Measurements from ENCODE around the gene NCR2.

Gene NCR2

GRCh38 chr6:41359617-41360313 lies 24.4 kb downstream of the NCR2 start:
- no peak for DNase-seq (ENCODE audit: low read depth, low spot score)

- DNase-seq (ENCODE audit: low read depth, low spot score): no peak
Observed at GRCh38 chr6:41360314-41360685, 24.9 kb downstream of the NCR2 start.

GRCh38 chr6:41366150-41366549 lies 30.7 kb downstream of the NCR2 start:
- no peak for DNase-seq (ENCODE audit: low read depth, low spot score)

- no peak for DNase-seq (ENCODE audit: low read depth, low spot score)
Observed at GRCh38 chr6:41367061-41367460, 31.7 kb downstream of the NCR2 start.

- DNase-seq (ENCODE audit: low read depth, low spot score): no peak
Observed at GRCh38 chr6:41367700-41368099, 32.3 kb downstream of the NCR2 start.

GRCh38 chr6:41370488-41371111 lies 35.2 kb downstream of the NCR2 start:
- DNase-seq (ENCODE audit: low read depth, low spot score): no peak

- no peak for DNase-seq (ENCODE audit: low read depth, low spot score)
Observed at GRCh38 chr6:41371461-41371991, 36.1 kb downstream of the NCR2 start.

- no peak for DNase-seq (ENCODE audit: low read depth, low spot score)
Observed at GRCh38 chr6:41371992-41372831, 36.8 kb downstream of the NCR2 start.

GRCh38 chr6:41372832-41373626 lies 37.6 kb downstream of the NCR2 start:
- DNase-seq (ENCODE audit: low read depth, low spot score): no peak

GRCh38 chr6:41373627-41373918 lies 38.2 kb downstream of the NCR2 start:
- no peak for DNase-seq (ENCODE audit: low read depth, low spot score)

- no peak for DNase-seq (ENCODE audit: low read depth, low spot score)
Observed at GRCh38 chr6:41373919-41374617, 38.7 kb downstream of the NCR2 start.

- no peak for DNase-seq (ENCODE audit: low read depth, low spot score)
Observed at GRCh38 chr6:41374618-41375590, 39.5 kb downstream of the NCR2 start.

GRCh38 chr6:41375598-41376151 lies 40.3 kb downstream of the NCR2 start:
- DNase-seq (ENCODE audit: low read depth, low spot score): no peak

GRCh38 chr6:41376176-41376575 lies 40.8 kb downstream of the NCR2 start:
- no peak for DNase-seq (ENCODE audit: low read depth, low spot score)

GRCh38 chr6:41377071-41377470 lies 41.7 kb downstream of the NCR2 start:
- no peak for DNase-seq (ENCODE audit: low read depth, low spot score)

- no peak for DNase-seq (ENCODE audit: low read depth, low spot score)
Observed at GRCh38 chr6:41379306-41379705, 43.9 kb downstream of the NCR2 start.

- DNase-seq (ENCODE audit: low read depth, low spot score): no peak
Observed at GRCh38 chr6:41386594-41386993, 51.2 kb downstream of the NCR2 start.

GRCh38 chr6:41392246-41392645 lies 56.8 kb downstream of the NCR2 start:
- no peak for DNase-seq (ENCODE audit: low read depth, low spot score)

- DNase-seq (ENCODE audit: low read depth, low spot score): no peak
Observed at GRCh38 chr6:41396335-41396734, 60.9 kb downstream of the NCR2 start.

- DNase-seq (ENCODE audit: low read depth, low spot score): no peak
Observed at GRCh38 chr6:41399424-41399823, 64.0 kb downstream of the NCR2 start.
